Body of pancreas (tissue), 4 donors: ENCODE data around the gene BEST2. TPM values are rescaled to one million over a fixed set of nuclear protein-coding genes. Genes with fewer than 3 reads are reported as not detected.
A peak's percentile ranks its signal among the peaks of the same experiment; 100 is the strongest.

Experiments used
- ATAC-seq: fragments of 150-250 bp; one replicate; pipeline ENCODE4 v1.9.1; 2016
- DNase-seq, 4 donors: peaks; one replicate each; pipeline ENCODE4 v3.0.0-alpha.2; 2019
- H3K27ac ChIP-seq, 4 donors: fragments of 200-600 bp; sonication (generic); 1 replicate in 3 of 4; 2 replicates in 1 of 4; pipeline versions ENCODE4 v1.5.1 to v1.6.1; 2016 to 2019; ENCODE audit warnings: mild to moderate bottlenecking in 1 of 4, mixed read lengths in 1 of 4, moderate library complexity in 1 of 4
- H3K27me3 ChIP-seq, 2 donors: fragments of 200-600 bp; sonication (generic); one replicate each; pipeline ENCODE4 v1.6.0; 2016; ENCODE audit warnings: mild to moderate bottlenecking in 1 of 2
- H3K36me3 ChIP-seq, 2 donors: fragments of 200-600 bp; sonication (generic); replicated peaks in 1 of 2; 2 replicates each; pipeline ENCODE4 v1.5.1; 2016; ENCODE audit warnings: low read depth in 2 of 2; ENCODE audit not compliant: insufficient read depth in 1 of 2
- H3K4me1 ChIP-seq: fragments of 200-600 bp; sonication (generic); one replicate; pipeline ENCODE4 v1.6.0; 2016
- H3K4me3 ChIP-seq, 2 donors: fragments of 200-600 bp; sonication (generic); 1 replicate in 1 of 2; 2 replicates in 1 of 2; pipeline ENCODE4 v1.5.1; 2016 to 2019
- H3K9me3 ChIP-seq, 3 donors: fragments of 200-600 bp; sonication (generic); 1 replicate in 2 of 3; 2 replicates in 1 of 3; pipeline ENCODE4 v1.5.1; 2016
- POLR2A ChIP-seq, 3 donors: fragments of 450-650 bp; IDR thresholded peaks; one replicate each; pipeline ENCODE4 v1.6.1; 2016; ENCODE audit warnings: antibody characterized with exemption in 3 of 3, mild to moderate bottlenecking in 2 of 3
- WGBS, 2 donors: methylation state at CpG; one replicate each; pipeline ENCODE4 v1.1.5; 2017; 5-methylcytosine and 5-hydroxymethylcytosine counted together
- intact Hi-C: fragments of 100-400 bp; cut with DNase I; formaldehyde crosslinking; loops from one replicate; pipeline ENCODE4 v1.15.1; 2023
- total RNA-seq, 2 donors: library from RNA; depleted of rRNA; stranded (reverse); fragments of >200 nt; gene quantifications; one replicate each; pipeline ENCODE4 v1.1.0, GENCODE V29; 2016
- TF ChIP-seq, protein P1 (sequence below), 7 experiments: fragments of 450-650 bp in 4 of 7; fragments of 200-600 bp in 3 of 7; sonication (generic) in 3 of 7; IDR thresholded peaks; one replicate each; pipeline ENCODE4 v1.5.1; 2016 to 2019; ENCODE audit warnings: antibody characterized with exemption in 7 of 7

Gene BEST2
- total RNA-seq, 2 donors from 2014 or later: not detected

DNA sequence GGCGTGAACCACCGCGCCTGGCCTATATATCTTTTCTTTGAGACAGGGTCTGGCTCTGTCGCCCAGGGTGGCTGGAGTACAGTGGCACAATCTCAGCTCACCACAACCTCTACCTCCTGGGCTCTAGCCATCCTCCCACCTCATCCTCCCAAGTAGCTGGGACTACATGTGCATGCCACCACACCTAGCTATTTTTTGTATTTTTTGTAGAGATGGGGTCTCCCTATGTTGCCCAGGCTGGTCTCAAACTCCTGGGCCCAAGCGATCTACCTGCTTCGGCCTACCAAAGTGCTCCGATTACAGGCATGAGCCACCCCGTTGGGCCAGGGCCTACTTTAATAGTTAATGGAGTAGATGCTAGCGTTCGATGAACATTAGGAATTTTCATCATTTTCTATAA, 31.3 kb upstream of the BEST2 start:
- DNase-seq (no peak), ATAC-seq (no peak)
- intact Hi-C loops: no loop called here
- Histone ChIP-seq H3K9me3 (no peaks in the 10 kb centered on the region), H3K4me1 (peaks cover 37% of the 10 kb centered on the region), H3K27ac (no peak overlapping the region), H3K4me3 (no peak overlapping the region), H3K36me3 (peaks cover 0 to 3% of the 10 kb centered on the region in 2 donors), H3K27me3 (no peaks in the 10 kb centered on the region)
- WGBS, 2 donors: 85 to 91% methylated on average over 10 of the region's 10 CpGs
- TF ChIP-seq, protein P1, sequence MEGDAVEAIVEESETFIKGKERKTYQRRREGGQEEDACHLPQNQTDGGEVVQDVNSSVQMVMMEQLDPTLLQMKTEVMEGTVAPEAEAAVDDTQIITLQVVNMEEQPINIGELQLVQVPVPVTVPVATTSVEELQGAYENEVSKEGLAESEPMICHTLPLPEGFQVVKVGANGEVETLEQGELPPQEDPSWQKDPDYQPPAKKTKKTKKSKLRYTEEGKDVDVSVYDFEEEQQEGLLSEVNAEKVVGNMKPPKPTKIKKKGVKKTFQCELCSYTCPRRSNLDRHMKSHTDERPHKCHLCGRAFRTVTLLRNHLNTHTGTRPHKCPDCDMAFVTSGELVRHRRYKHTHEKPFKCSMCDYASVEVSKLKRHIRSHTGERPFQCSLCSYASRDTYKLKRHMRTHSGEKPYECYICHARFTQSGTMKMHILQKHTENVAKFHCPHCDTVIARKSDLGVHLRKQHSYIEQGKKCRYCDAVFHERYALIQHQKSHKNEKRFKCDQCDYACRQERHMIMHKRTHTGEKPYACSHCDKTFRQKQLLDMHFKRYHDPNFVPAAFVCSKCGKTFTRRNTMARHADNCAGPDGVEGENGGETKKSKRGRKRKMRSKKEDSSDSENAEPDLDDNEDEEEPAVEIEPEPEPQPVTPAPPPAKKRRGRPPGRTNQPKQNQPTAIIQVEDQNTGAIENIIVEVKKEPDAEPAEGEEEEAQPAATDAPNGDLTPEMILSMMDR (IDR thresholded peaks at IDR 0.05): no peak
- TF ChIP-seq POLR2A (IDR thresholded peaks at IDR 0.05): no peak

GRCh38 chr19:12720851-12721655, 30.5 kb upstream of the BEST2 start:
- DNase-seq: peak in 3 of 4 donors; percentile 10 to 28 (median 19)
- H3K27me3 ChIP-seq: no peaks in the 10 kb centered on the region
- no peak for TF ChIP-seq POLR2A (IDR thresholded peaks at IDR 0.05)
- TF ChIP-seq, protein P1 (IDR thresholded peaks at IDR 0.05): no peak
- peaks cover 37% of the 10 kb centered on the region for H3K4me1 ChIP-seq
- peaks cover 0 to 2% of the 10 kb centered on the region in 2 donors for H3K36me3 ChIP-seq
- no peak for ATAC-seq
- peak overlapping the region; percentile 69 to 93 (median 88) for H3K27ac ChIP-seq
- intact Hi-C loops: no loop called here
- H3K9me3 ChIP-seq: no peaks in the 10 kb centered on the region
- H3K4me3 ChIP-seq: peak overlapping the region; percentile 29 to 77
- WGBS, 2 donors: 0 to 3% methylated on average over 5 to 56 of the region's 59 CpGs

- intact Hi-C loops: no loop called here
- Histone ChIP-seq H3K27me3 (no peaks in the 10 kb centered on the region), H3K4me1 (peaks cover 37% of the 10 kb centered on the region), H3K4me3 (peak overlapping the region; percentile 29 to 77), H3K27ac (peak overlapping the region; percentile 69 to 93 (median 88)), H3K36me3 (no peaks in the 10 kb centered on the region), H3K9me3 (no peaks in the 10 kb centered on the region)
- WGBS, 2 donors: 0 to 1% methylated on average over 19 to 55 of the region's 65 CpGs
- no peak for TF ChIP-seq POLR2A (IDR thresholded peaks at IDR 0.05)
- TF ChIP-seq, protein P1 (IDR thresholded peaks at IDR 0.05): no peak
- peak; percentile 63 to 69 (median 68) for DNase-seq
- peak; percentile 74 for ATAC-seq
Observed at GRCh38 chr19:12721656-12722565, 29.7 kb upstream of the BEST2 start.

- Histone ChIP-seq H3K9me3 (no peaks in the 10 kb centered on the region), H3K27ac (peak overlapping the region; percentile 53 to 93 (median 88)), H3K4me1 (peaks cover 37% of the 10 kb centered on the region), H3K36me3 (no peaks in the 10 kb centered on the region), H3K4me3 (peak overlapping the region; percentile 29 to 77), H3K27me3 (no peaks in the 10 kb centered on the region)
- peak in 2 of 3 donors; percentile 37 to 41 for TF ChIP-seq POLR2A (IDR thresholded peaks at IDR 0.05)
- TF ChIP-seq, protein P1 (IDR thresholded peaks at IDR 0.05): peak in 1 of 7 experiments; percentile 5
- peak; percentile 96 to 99 (median 99) for DNase-seq
- WGBS, 2 donors: 1 to 2% methylated on average over 31 to 32 of the region's 32 CpGs
- peak; percentile 95 for ATAC-seq
- intact Hi-C loops: no loop called here
Observed at GRCh38 chr19:12722566-12723380, 28.8 kb upstream of the BEST2 start.
